Activated naive CD8-positive, alpha-beta T cell treated with anti-CD3 and anti-CD28 coated beads, Interleukin-2, amount 50 U/mL, for 24 hours (primary cell): ENCODE measurements around the gene AIMP2.
"Not testable (repeated sequence)": the region's sequence is repeated elsewhere in the genome, so short reads cannot be mapped to it uniquely, and the experiment has no call there.

ENCODE experiments used
- ATAC-seq: fragments of 150-1000 bp; cut with Tn5 transposase; one replicate; pipeline ENCODE4 v1.10.0; 2021
- DNase-seq: peaks from one replicate; pipeline ENCODE4 v3.0.0; 2021
- H3K27ac Mint-ChIP-seq: one replicate; pipeline ENCODE4 v1.8.0; 2021; ENCODE audit warnings: mild to moderate bottlenecking, mixed read lengths
- H3K27me3 Mint-ChIP-seq: one replicate; pipeline ENCODE4 v1.8.0; 2021; ENCODE audit warnings: mixed read lengths
- H3K36me3 Mint-ChIP-seq: one replicate; pipeline ENCODE4 v1.8.0; 2021; ENCODE audit warnings: low read depth, mixed read lengths
- H3K4me1 Mint-ChIP-seq: one replicate; pipeline ENCODE4 v1.8.0; 2021; ENCODE audit warnings: mixed read lengths
- H3K4me3 Mint-ChIP-seq: one replicate; pipeline ENCODE4 v1.8.0; 2021; ENCODE audit warnings: mild to moderate bottlenecking, moderate library complexity, mixed read lengths
- H3K9me3 Mint-ChIP-seq: one replicate; pipeline ENCODE4 v1.8.0; 2021; ENCODE audit warnings: mixed read lengths

AIMP2 gene

GRCh38 chr7:6035686-6036085 is 26.6 kb downstream of the AIMP2 start:
- DNase-seq (no peak), ATAC-seq (no peak)
- no peaks in the 10 kb centered on the region for H3K9me3 Mint-ChIP-seq
- H3K27me3 Mint-ChIP-seq, result no peaks in the 10 kb centered on the region
- H3K4me1 Mint-ChIP-seq, result peaks cover 5% of the 10 kb centered on the region
- H3K4me3 Mint-ChIP-seq, result no peak overlapping the region
- H3K36me3 Mint-ChIP-seq, result peaks cover 48% of the 10 kb centered on the region
- no peak overlapping the region for H3K27ac Mint-ChIP-seq

DNA sequence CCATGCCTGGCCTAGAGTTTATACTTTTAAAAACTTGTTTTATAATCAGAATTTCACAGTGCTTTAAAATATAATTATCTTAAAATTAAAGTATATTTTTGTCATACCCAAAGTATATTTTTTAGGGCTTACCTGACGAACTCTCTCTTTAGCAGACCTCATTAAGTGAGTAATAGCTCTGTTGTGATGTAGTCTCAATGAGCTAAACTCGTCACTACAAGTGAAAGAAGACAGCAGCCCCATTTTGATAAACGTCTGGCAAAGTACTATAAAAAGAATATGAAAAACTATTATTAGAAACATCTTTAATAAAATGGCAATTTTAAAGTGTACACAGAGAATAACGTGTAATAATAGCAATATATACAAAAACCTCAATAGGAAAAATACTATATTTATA is 40.7 kb downstream of the AIMP2 start:
- H3K27ac Mint-ChIP-seq, result no peak overlapping the region
- peaks cover 2% of the 10 kb centered on the region for H3K4me1 Mint-ChIP-seq
- H3K36me3 Mint-ChIP-seq, result peaks cover 33% of the 10 kb centered on the region

DNA sequence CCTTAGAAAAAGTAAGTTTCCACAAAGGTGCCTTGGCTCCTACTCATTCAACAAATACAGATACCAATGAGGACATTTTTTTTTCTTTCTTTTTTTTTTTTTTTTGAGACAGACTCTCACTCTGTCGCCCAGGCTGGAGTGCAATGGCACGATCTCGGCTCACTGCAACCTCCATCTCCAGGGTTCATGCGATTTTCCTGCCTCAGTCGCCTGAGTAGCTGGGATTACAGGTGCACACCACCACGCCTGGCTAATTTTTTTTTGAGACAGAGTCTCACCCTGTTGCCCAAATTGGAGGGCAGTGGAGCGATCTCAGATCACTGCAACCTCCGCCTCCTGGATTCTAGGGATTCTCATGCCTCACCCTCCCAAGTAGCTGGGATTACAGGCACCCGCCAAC is 42.1 kb downstream of the AIMP2 start:
- not testable (repeated sequence) for ATAC-seq, H3K4me1 Mint-ChIP-seq, DNase-seq, H3K4me3 Mint-ChIP-seq, H3K27ac Mint-ChIP-seq, H3K9me3 Mint-ChIP-seq, H3K27me3 Mint-ChIP-seq
- H3K36me3 Mint-ChIP-seq, result peaks cover 30% of the 10 kb centered on the region

More for the DNA sequence above, 40.7 kb downstream of the AIMP2 start:
- no peak for ATAC-seq
- H3K4me3 Mint-ChIP-seq, result no peak overlapping the region
- H3K9me3 Mint-ChIP-seq, result no peaks in the 10 kb centered on the region
- H3K27me3 Mint-ChIP-seq, result no peaks in the 10 kb centered on the region
- no peak for DNase-seq

GRCh38 chr7:6056616-6057015 is 47.5 kb downstream of the AIMP2 start:
- no peaks in the 10 kb centered on the region for H3K9me3 Mint-ChIP-seq
- DNase-seq (no peak), ATAC-seq (no peak)
- H3K36me3 Mint-ChIP-seq, result peaks cover 18% of the 10 kb centered on the region
- H3K4me1 Mint-ChIP-seq, result peaks cover 28% of the 10 kb centered on the region
- H3K4me3 Mint-ChIP-seq, result no peak overlapping the region
- H3K27ac Mint-ChIP-seq, result no peak overlapping the region
- H3K27me3 Mint-ChIP-seq, result no peaks in the 10 kb centered on the region

DNA sequence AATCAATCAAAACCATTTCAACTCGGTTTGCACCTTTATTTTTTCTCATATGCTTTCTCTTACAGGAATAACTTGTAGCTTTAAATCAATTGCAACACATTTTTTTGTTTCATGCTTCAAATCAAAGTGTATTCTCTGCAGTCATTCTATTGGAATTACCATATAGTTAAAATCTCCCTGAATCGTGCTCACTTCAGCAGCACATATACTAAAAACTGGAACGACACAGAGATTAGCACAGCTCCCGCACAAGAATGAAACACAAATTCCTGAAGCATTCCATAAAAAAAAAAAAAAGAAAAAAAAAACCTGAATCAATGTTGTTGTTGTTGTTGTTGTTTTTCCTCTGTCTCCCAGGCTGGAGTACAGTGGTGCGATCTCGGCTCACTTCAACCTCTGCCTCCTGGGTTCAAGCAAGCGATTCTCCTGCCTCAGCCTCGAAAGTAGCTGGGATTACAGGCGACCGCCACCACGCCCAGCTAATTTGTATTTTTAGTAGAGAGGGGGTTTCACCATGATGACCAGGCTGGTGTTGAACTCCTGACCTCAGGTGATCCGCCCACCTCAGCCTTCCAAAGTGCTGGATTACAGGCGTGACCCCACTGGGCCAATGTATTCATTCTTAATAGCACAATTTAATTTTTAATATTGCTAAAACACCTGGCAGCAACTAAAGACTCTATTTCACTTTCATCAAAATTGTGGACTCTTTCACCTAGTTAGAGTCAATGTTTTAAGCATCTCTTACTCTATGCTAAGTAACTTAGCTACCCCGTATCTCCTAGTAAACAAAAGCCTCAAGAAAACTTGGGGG is 48.5 kb downstream of the AIMP2 start:
- no peak for DNase-seq
- no peaks in the 10 kb centered on the region for H3K9me3 Mint-ChIP-seq
- no peak for ATAC-seq
- H3K36me3 Mint-ChIP-seq, result peaks cover 17% of the 10 kb centered on the region
- H3K4me3 Mint-ChIP-seq, result peak overlapping the region; percentile 99
- H3K27ac Mint-ChIP-seq, result peak overlapping the region; percentile 99
- no peaks in the 10 kb centered on the region for H3K27me3 Mint-ChIP-seq
- peaks cover 28% of the 10 kb centered on the region for H3K4me1 Mint-ChIP-seq

- not testable (repeated sequence) for H3K27ac Mint-ChIP-seq, ATAC-seq, H3K27me3 Mint-ChIP-seq, H3K9me3 Mint-ChIP-seq, H3K36me3 Mint-ChIP-seq, H3K4me3 Mint-ChIP-seq, DNase-seq
- H3K4me1 Mint-ChIP-seq, result peaks cover 25% of the 10 kb centered on the region
Observed at GRCh38 chr7:6059941-6060340, 50.9 kb downstream of the AIMP2 start.

DNA sequence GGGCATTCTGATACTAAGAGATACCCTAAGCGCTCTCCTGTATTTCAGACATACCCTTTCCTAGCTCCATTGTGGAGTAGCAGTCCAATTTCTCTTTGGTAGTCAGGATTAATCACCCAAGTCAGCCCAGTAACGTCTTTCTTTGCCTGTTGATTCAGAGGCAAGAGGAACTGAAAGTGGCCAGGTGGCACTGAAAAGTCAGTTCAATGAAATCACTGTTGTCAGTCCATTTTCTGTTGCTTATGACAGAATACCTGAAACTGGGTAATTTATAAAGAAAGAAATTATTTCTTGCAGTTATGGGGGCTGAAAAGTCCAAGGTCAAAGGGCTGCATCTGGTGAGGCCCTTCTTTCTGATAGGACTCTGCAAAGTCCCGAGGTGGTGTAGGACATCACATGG is 62.3 kb downstream of the AIMP2 start:
- ATAC-seq (no peak), DNase-seq (no peak)
- Mint-ChIP-seq H3K4me3 (no peak overlapping the region), H3K36me3 (no peaks in the 10 kb centered on the region), H3K27ac (no peak overlapping the region), H3K9me3 (no peaks in the 10 kb centered on the region), H3K4me1 (peaks cover 3% of the 10 kb centered on the region), H3K27me3 (no peaks in the 10 kb centered on the region)
